ENCODE results near the gene LRRIQ4. TPM values are rescaled to one million over a fixed set of nuclear protein-coding genes. Genes with fewer than 3 reads are reported as not detected.

Gene LRRIQ4
- total RNA-seq, 1 experiment from 2014 or later, result 0.20 TPM

GRCh38 chr3:169822983-169823382 lies 10.3 kb downstream of the LRRIQ4 start:
- H3K9me3 ChIP-seq (replicated peaks), result no peaks in the 10 kb centered on the region
- H3K4me1 ChIP-seq, result no peaks in the 10 kb centered on the region
- no peak overlapping the region for H3K4me3 ChIP-seq
- no peaks in the 10 kb centered on the region for H3K27me3 ChIP-seq
- H3K27ac ChIP-seq, result no peak overlapping the region
- H3K36me3 ChIP-seq, result no peaks in the 10 kb centered on the region
- DNase-seq, result no peak

GRCh38 chr3:169825316-169825715 lies 12.6 kb downstream of the LRRIQ4 start:
- no peaks in the 10 kb centered on the region for H3K27me3 ChIP-seq
- no peaks in the 10 kb centered on the region for H3K4me1 ChIP-seq
- no peak overlapping the region for H3K4me3 ChIP-seq
- H3K36me3 ChIP-seq, result no peaks in the 10 kb centered on the region
- no peaks in the 10 kb centered on the region for H3K9me3 ChIP-seq (replicated peaks)
- DNase-seq, result no peak
- H3K27ac ChIP-seq, result no peak overlapping the region

GRCh38 chr3:169827712-169828111 lies 15.0 kb downstream of the LRRIQ4 start:
- Histone ChIP-seq H3K4me3 (no peak overlapping the region), H3K27ac (no peak overlapping the region), H3K4me1 (no peaks in the 10 kb centered on the region), H3K36me3 (no peaks in the 10 kb centered on the region), H3K27me3 (no peaks in the 10 kb centered on the region), H3K9me3 (replicated peaks) (no peaks in the 10 kb centered on the region)
- DNase-seq, result no peak

- no peak for DNase-seq
- H3K27ac ChIP-seq, result no peak overlapping the region
Measured at GRCh38 chr3:169835533-169835932, 22.9 kb downstream of the LRRIQ4 start.

GRCh38 chr3:169836078-169836941 lies 23.6 kb downstream of the LRRIQ4 start:
- Histone ChIP-seq H3K27me3 (no peaks in the 10 kb centered on the region), H3K4me3 (no peak overlapping the region), H3K4me1 (no peaks in the 10 kb centered on the region), H3K9me3 (replicated peaks) (no peaks in the 10 kb centered on the region), H3K27ac (no peak overlapping the region), H3K36me3 (no peaks in the 10 kb centered on the region)
- DNase-seq, result no peak

More at GRCh38 chr3:169835533-169835932, 22.9 kb downstream of the LRRIQ4 start:
- Histone ChIP-seq H3K4me3 (no peak overlapping the region), H3K4me1 (no peaks in the 10 kb centered on the region), H3K36me3 (no peaks in the 10 kb centered on the region), H3K9me3 (replicated peaks) (no peaks in the 10 kb centered on the region), H3K27me3 (no peaks in the 10 kb centered on the region)

GRCh38 chr3:169836942-169837275 lies 24.2 kb downstream of the LRRIQ4 start:
- Histone ChIP-seq H3K4me3 (no peak overlapping the region), H3K27ac (no peak overlapping the region), H3K9me3 (replicated peaks) (no peaks in the 10 kb centered on the region), H3K27me3 (no peaks in the 10 kb centered on the region), H3K36me3 (no peaks in the 10 kb centered on the region), H3K4me1 (no peaks in the 10 kb centered on the region)
- no peak for DNase-seq

- Histone ChIP-seq H3K36me3 (no peaks in the 10 kb centered on the region), H3K9me3 (replicated peaks) (no peaks in the 10 kb centered on the region), H3K27ac (no peak overlapping the region), H3K4me3 (no peak overlapping the region), H3K27me3 (no peaks in the 10 kb centered on the region), H3K4me1 (no peaks in the 10 kb centered on the region)
- DNase-seq, result no peak
Measured at GRCh38 chr3:169838511-169839030, 25.9 kb downstream of the LRRIQ4 start.

GRCh38 chr3:169841171-169841570 lies 28.5 kb downstream of the LRRIQ4 start:
- Histone ChIP-seq H3K9me3 (replicated peaks) (no peaks in the 10 kb centered on the region), H3K27me3 (no peaks in the 10 kb centered on the region), H3K27ac (no peak overlapping the region), H3K36me3 (no peaks in the 10 kb centered on the region), H3K4me3 (no peak overlapping the region), H3K4me1 (no peaks in the 10 kb centered on the region)
- DNase-seq, result peak in 1 of 2 experiments; percentile 32

GRCh38 chr3:169842960-169843359 lies 30.3 kb downstream of the LRRIQ4 start:
- H3K27me3 ChIP-seq, result no peaks in the 10 kb centered on the region

GRCh38 chr3:169846458-169847193 lies 34.0 kb downstream of the LRRIQ4 start:
- DNase-seq, result no peak
- Histone ChIP-seq H3K4me1 (no peaks in the 10 kb centered on the region), H3K9me3 (replicated peaks) (no peaks in the 10 kb centered on the region), H3K36me3 (no peaks in the 10 kb centered on the region), H3K27ac (no peak overlapping the region), H3K27me3 (no peaks in the 10 kb centered on the region), H3K4me3 (no peak overlapping the region)

More at GRCh38 chr3:169842960-169843359, 30.3 kb downstream of the LRRIQ4 start:
- H3K4me3 ChIP-seq, result no peak overlapping the region
- no peaks in the 10 kb centered on the region for H3K4me1 ChIP-seq
- H3K36me3 ChIP-seq, result no peaks in the 10 kb centered on the region
- no peak for DNase-seq
- no peak overlapping the region for H3K27ac ChIP-seq
- H3K9me3 ChIP-seq (replicated peaks), result no peaks in the 10 kb centered on the region

- Histone ChIP-seq H3K4me3 (no peak overlapping the region), H3K9me3 (replicated peaks) (no peaks in the 10 kb centered on the region), H3K36me3 (no peaks in the 10 kb centered on the region), H3K27me3 (no peaks in the 10 kb centered on the region), H3K27ac (no peak overlapping the region), H3K4me1 (no peaks in the 10 kb centered on the region)
- DNase-seq, result peak in 1 of 2 experiments; percentile 22
Measured at GRCh38 chr3:169847896-169848295, 35.2 kb downstream of the LRRIQ4 start.

- H3K9me3 ChIP-seq (replicated peaks), result no peaks in the 10 kb centered on the region
- H3K4me3 ChIP-seq, result no peak overlapping the region
- H3K4me1 ChIP-seq, result no peaks in the 10 kb centered on the region
- no peaks in the 10 kb centered on the region for H3K36me3 ChIP-seq
- DNase-seq, result no peak
- no peak overlapping the region for H3K27ac ChIP-seq
- no peaks in the 10 kb centered on the region for H3K27me3 ChIP-seq
Measured at GRCh38 chr3:169848741-169849140, 36.1 kb downstream of the LRRIQ4 start.

GRCh38 chr3:169850618-169851017 lies 37.9 kb downstream of the LRRIQ4 start:
- H3K27me3 ChIP-seq, result no peaks in the 10 kb centered on the region

GRCh38 chr3:169855514-169855913 lies 42.8 kb downstream of the LRRIQ4 start:
- H3K9me3 ChIP-seq (replicated peaks), result no peaks in the 10 kb centered on the region
- no peak overlapping the region for H3K27ac ChIP-seq
- no peaks in the 10 kb centered on the region for H3K27me3 ChIP-seq
- no peak overlapping the region for H3K4me3 ChIP-seq
- H3K36me3 ChIP-seq, result no peaks in the 10 kb centered on the region
- DNase-seq, result no peak
- no peaks in the 10 kb centered on the region for H3K4me1 ChIP-seq

More at GRCh38 chr3:169850618-169851017, 37.9 kb downstream of the LRRIQ4 start:
- DNase-seq, result no peak
- Histone ChIP-seq H3K4me3 (no peak overlapping the region), H3K4me1 (no peaks in the 10 kb centered on the region), H3K27ac (no peak overlapping the region), H3K36me3 (no peaks in the 10 kb centered on the region), H3K9me3 (replicated peaks) (no peaks in the 10 kb centered on the region)

GRCh38 chr3:169857811-169858210 lies 45.1 kb downstream of the LRRIQ4 start:
- Histone ChIP-seq H3K4me1 (no peaks in the 10 kb centered on the region), H3K9me3 (replicated peaks) (no peaks in the 10 kb centered on the region), H3K4me3 (no peak overlapping the region), H3K27me3 (no peaks in the 10 kb centered on the region), H3K27ac (no peak overlapping the region), H3K36me3 (no peaks in the 10 kb centered on the region)
- no peak for DNase-seq

All from SJCRH30 (cell line).